ENCODE data around the gene FRAS1.
"Not testable (repeated sequence)": the region's sequence is repeated elsewhere in the genome, so short reads cannot be mapped to it uniquely, and the experiment has no call there.

FRAS1 gene

GRCh38 chr4:78467223-78467622 lies 410.1 kb downstream of the FRAS1 start:
- not testable (repeated sequence) for DNase-seq

- DNase-seq, result no peak
These were observed 411.1 kb downstream of the FRAS1 start for GRCh38 chr4:78468272-78468671.

GRCh38 chr4:78476108-78476704 lies 419.1 kb downstream of the FRAS1 start:
- no peak for DNase-seq

GRCh38 chr4:78477276-78477675 lies 420.2 kb downstream of the FRAS1 start:
- DNase-seq, result no peak

GRCh38 chr4:78478523-78478922 lies 421.4 kb downstream of the FRAS1 start:
- DNase-seq, result no peak

- DNase-seq, result no peak
These were observed 423.2 kb downstream of the FRAS1 start for GRCh38 chr4:78480286-78480685.

- DNase-seq, result no peak
These were observed 424.1 kb downstream of the FRAS1 start for GRCh38 chr4:78481180-78481579.

GRCh38 chr4:78482281-78482680 lies 425.2 kb downstream of the FRAS1 start:
- no peak for DNase-seq

GRCh38 chr4:78483811-78484210 lies 426.7 kb downstream of the FRAS1 start:
- no peak for DNase-seq

- no peak for DNase-seq
These were observed 427.5 kb downstream of the FRAS1 start for GRCh38 chr4:78484574-78484973.

- no peak for DNase-seq
These were observed 436.6 kb downstream of the FRAS1 start for GRCh38 chr4:78493731-78494130.

- no peak for DNase-seq
These were observed 439.0 kb downstream of the FRAS1 start for GRCh38 chr4:78496021-78496643.

- not testable (repeated sequence) for DNase-seq
These were observed 449.1 kb downstream of the FRAS1 start for GRCh38 chr4:78506260-78506659.

- DNase-seq, result no peak
These were observed 451.9 kb downstream of the FRAS1 start for GRCh38 chr4:78509043-78509442.

- DNase-seq, result no peak
These were observed 453.0 kb downstream of the FRAS1 start for GRCh38 chr4:78510108-78510507.

- no peak for DNase-seq
These were observed 453.6 kb downstream of the FRAS1 start for GRCh38 chr4:78510681-78511080.

GRCh38 chr4:78512357-78512920 lies 455.3 kb downstream of the FRAS1 start:
- DNase-seq, result no peak

GRCh38 chr4:78513411-78513975 lies 456.4 kb downstream of the FRAS1 start:
- DNase-seq, result no peak

GRCh38 chr4:78517050-78517652 lies 460.0 kb downstream of the FRAS1 start:
- peak; percentile 57 to 79 for DNase-seq

- no peak for DNase-seq
These were observed 461.4 kb downstream of the FRAS1 start for GRCh38 chr4:78518561-78518960.

GRCh38 chr4:78519962-78520361 lies 462.8 kb downstream of the FRAS1 start:
- DNase-seq, result no peak

GRCh38 chr4:78520808-78521226 lies 463.7 kb downstream of the FRAS1 start:
- DNase-seq, result no peak

- no peak for DNase-seq
These were observed 466.9 kb downstream of the FRAS1 start for GRCh38 chr4:78524009-78524408.

- no peak for DNase-seq
These were observed 468.4 kb downstream of the FRAS1 start for GRCh38 chr4:78525559-78525958.
